HG02588 (cell line): ENCODE results near the gene ANGPTL7.

Experiments
- ATAC-seq: cut with Tn5 transposase; IDR thresholded peaks from one replicate; pipeline ENCODE4 v1.9.1; 2021; ENCODE audit warnings: mild to moderate bottlenecking, moderate library complexity; ENCODE audit not compliant: unreplicated experiment

The ANGPTL7 gene

GRCh38 chr1:11198851-11199594, 9.9 kb downstream of the ANGPTL7 start:
- no peak for ATAC-seq

GRCh38 chr1:11204396-11205190, 15.4 kb downstream of the ANGPTL7 start:
- ATAC-seq = no peak

- no peak for ATAC-seq
Measured at GRCh38 chr1:11207898-11208611, 18.9 kb downstream of the ANGPTL7 start.

GRCh38 chr1:11211461-11211860, 22.3 kb downstream of the ANGPTL7 start:
- ATAC-seq = no peak

- ATAC-seq = no peak
Measured at GRCh38 chr1:11211925-11212587, 22.9 kb downstream of the ANGPTL7 start.

GRCh38 chr1:11214698-11215380, 25.7 kb downstream of the ANGPTL7 start:
- no peak for ATAC-seq

GRCh38 chr1:11215381-11216005, 26.3 kb downstream of the ANGPTL7 start:
- ATAC-seq = no peak

GRCh38 chr1:11216074-11216473, 26.9 kb downstream of the ANGPTL7 start:
- ATAC-seq = no peak

- ATAC-seq = no peak
Measured at GRCh38 chr1:11227106-11228077, 38.2 kb downstream of the ANGPTL7 start.

GRCh38 chr1:11229203-11229602, 40.0 kb downstream of the ANGPTL7 start:
- ATAC-seq = no peak

- ATAC-seq = no peak
Measured at GRCh38 chr1:11233208-11233607, 44.1 kb downstream of the ANGPTL7 start.

GRCh38 chr1:11237356-11237755, 48.2 kb downstream of the ANGPTL7 start:
- ATAC-seq = no peak

- no peak for ATAC-seq
Measured at GRCh38 chr1:11238311-11238710, 49.2 kb downstream of the ANGPTL7 start.

- ATAC-seq = no peak
Measured at GRCh38 chr1:11245248-11245647, 56.1 kb downstream of the ANGPTL7 start.
